ENCODE results near the gene RND1. TPM values are rescaled to one million over a fixed set of nuclear protein-coding genes. Genes with fewer than 3 reads are reported as not detected.
"Not testable (repeated sequence)": the region's sequence is repeated elsewhere in the genome, so short reads cannot be mapped to it uniquely, and the experiment has no call there.

The RND1 gene
- total RNA-seq, result under 1 TPM in 1 of 2 donors, not detected in 1; 0.70 TPM

GRCh38 chr12:48865281-48866051 is at the start of gene RND1:
Gene RND1, minus strand, starts transcription at chr12:48865870. Its CDS starts 103 bp downstream, at chr12:48865767.
- DNase-seq (ENCODE audit: low spot score), result peak; percentile 96
- Histone ChIP-seq H3K4me1 (peaks cover 0 to 10% of the 10 kb centered on the region in 2 donors), H3K36me3 (no peaks in the 10 kb centered on the region), H3K9me3 (no peaks in the 10 kb centered on the region), H3K27me3 (no peaks in the 10 kb centered on the region), H3K4me3 (peak within 1 kb of the TSS; percentile 48 to 68), H3K27ac (peak within 1 kb of the TSS in 1 of 2 donors; percentile 48)
- peak in 1 of 2 donors; percentile 32 for TF ChIP-seq CTCF (IDR thresholded peaks at IDR 0.05)

- Histone ChIP-seq H3K27me3 (no peaks in the 10 kb centered on the region), H3K4me3 (no peak overlapping the region), H3K27ac (no peak overlapping the region), H3K36me3 (no peaks in the 10 kb centered on the region), H3K4me1 (no peaks in the 10 kb centered on the region), H3K9me3 (no peaks in the 10 kb centered on the region)
- no peak for TF ChIP-seq CTCF (IDR thresholded peaks at IDR 0.05)
- no peak for DNase-seq (ENCODE audit: low spot score)
These were observed 44.5 kb upstream of the RND1 start for GRCh38 chr12:48910196-48910595.

GRCh38 chr12:48909698-48910097 is 44.0 kb upstream of the RND1 start:
- H3K36me3 ChIP-seq; H3K9me3 ChIP-seq; H3K27me3 ChIP-seq; H3K4me3 ChIP-seq; H3K27ac ChIP-seq; DNase-seq (ENCODE audit: low spot score); H3K4me1 ChIP-seq: not testable (repeated sequence)

GRCh38 chr12:48907245-48907644 is 41.6 kb upstream of the RND1 start:
- no peak for TF ChIP-seq CTCF (IDR thresholded peaks at IDR 0.05)
- Histone ChIP-seq H3K4me1 (peaks cover 0 to 7% of the 10 kb centered on the region in 2 donors), H3K27ac (no peak overlapping the region), H3K9me3 (no peaks in the 10 kb centered on the region), H3K36me3 (no peaks in the 10 kb centered on the region), H3K4me3 (no peak overlapping the region), H3K27me3 (no peaks in the 10 kb centered on the region)
- DNase-seq (ENCODE audit: low spot score), result no peak

GRCh38 chr12:48903982-48904411 is 38.3 kb upstream of the RND1 start:
- H3K27ac ChIP-seq, result no peak overlapping the region
- peak overlapping the region; percentile 38 to 51 for H3K4me3 ChIP-seq
- H3K36me3 ChIP-seq, result no peaks in the 10 kb centered on the region
- DNase-seq (ENCODE audit: low spot score), result peak; percentile 84
- peak; percentile 61 to 74 for TF ChIP-seq CTCF (IDR thresholded peaks at IDR 0.05)
- H3K4me1 ChIP-seq, result peaks cover 0 to 7% of the 10 kb centered on the region in 2 donors
- H3K9me3 ChIP-seq, result no peaks in the 10 kb centered on the region
- no peaks in the 10 kb centered on the region for H3K27me3 ChIP-seq

GRCh38 chr12:48903363-48903981 is 37.8 kb upstream of the RND1 start:
- Histone ChIP-seq H3K36me3 (no peaks in the 10 kb centered on the region), H3K4me1 (peaks cover 0 to 7% of the 10 kb centered on the region in 2 donors), H3K27me3 (no peaks in the 10 kb centered on the region), H3K4me3 (peak overlapping the region; percentile 38 to 51), H3K27ac (no peak overlapping the region), H3K9me3 (no peaks in the 10 kb centered on the region)
- no peak for DNase-seq (ENCODE audit: low spot score)
- TF ChIP-seq CTCF (IDR thresholded peaks at IDR 0.05), result no peak

Measured in right atrium auricular region (tissue), 2 donors.